Measurements from ENCODE around the gene USP5.

DNA sequence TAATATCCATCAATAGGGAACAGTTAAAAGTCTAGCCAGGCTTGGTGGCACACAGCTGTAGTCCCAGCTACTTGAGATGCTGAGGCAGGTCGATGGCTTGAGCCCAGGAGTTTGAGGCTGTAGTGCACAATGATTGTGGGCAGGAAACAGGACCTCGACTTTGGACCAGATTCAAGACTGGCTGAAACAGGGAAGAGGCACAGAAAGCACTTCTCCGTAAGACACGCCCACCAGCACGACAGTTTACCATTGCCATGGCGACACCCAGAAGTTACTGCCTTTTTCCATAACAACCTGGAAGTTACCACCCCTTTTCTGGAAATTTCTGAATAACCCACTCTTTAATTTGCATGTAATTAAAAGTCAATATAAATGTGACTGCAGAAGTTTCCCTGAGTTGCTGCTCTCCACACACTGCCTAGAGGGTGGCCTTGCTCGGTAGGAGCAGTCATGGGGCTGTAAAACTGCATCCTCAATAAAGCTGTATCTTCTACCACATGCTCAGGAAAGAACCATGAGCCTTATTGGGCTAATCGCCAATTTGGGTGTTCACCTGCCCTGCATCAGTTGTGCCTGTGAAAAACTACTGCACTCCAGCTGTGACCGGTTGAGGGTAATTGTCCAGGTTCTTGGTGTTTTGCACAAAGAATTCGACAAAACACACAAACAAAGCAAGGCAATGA, 48.0 kb downstream of the USP5 start:
- no peak for TF ChIP-seq POLR2A (IDR thresholded peaks at IDR 0.05; ENCODE audit: low read length)
- TF ChIP-seq, protein P1, sequence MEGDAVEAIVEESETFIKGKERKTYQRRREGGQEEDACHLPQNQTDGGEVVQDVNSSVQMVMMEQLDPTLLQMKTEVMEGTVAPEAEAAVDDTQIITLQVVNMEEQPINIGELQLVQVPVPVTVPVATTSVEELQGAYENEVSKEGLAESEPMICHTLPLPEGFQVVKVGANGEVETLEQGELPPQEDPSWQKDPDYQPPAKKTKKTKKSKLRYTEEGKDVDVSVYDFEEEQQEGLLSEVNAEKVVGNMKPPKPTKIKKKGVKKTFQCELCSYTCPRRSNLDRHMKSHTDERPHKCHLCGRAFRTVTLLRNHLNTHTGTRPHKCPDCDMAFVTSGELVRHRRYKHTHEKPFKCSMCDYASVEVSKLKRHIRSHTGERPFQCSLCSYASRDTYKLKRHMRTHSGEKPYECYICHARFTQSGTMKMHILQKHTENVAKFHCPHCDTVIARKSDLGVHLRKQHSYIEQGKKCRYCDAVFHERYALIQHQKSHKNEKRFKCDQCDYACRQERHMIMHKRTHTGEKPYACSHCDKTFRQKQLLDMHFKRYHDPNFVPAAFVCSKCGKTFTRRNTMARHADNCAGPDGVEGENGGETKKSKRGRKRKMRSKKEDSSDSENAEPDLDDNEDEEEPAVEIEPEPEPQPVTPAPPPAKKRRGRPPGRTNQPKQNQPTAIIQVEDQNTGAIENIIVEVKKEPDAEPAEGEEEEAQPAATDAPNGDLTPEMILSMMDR (IDR thresholded peaks at IDR 0.05) = no peak

Measured in A549 (cell line).